Suprapubic skin (tissue), 4 donors: ENCODE measurements around the gene TLCD2. TPM values are rescaled to one million over a fixed set of nuclear protein-coding genes. Genes with fewer than 3 reads are reported as not detected.

Source experiments
- DNase-seq, 2 donors: peaks; one replicate each; pipeline ENCODE4 v3.0.0-alpha.2; 2019; ENCODE audit warnings: low spot score in 2 of 2
- H3K27ac ChIP-seq: fragments of 200-600 bp; sonication (generic); one replicate; pipeline ENCODE4 v1.5.1; 2019
- H3K27me3 ChIP-seq: fragments of 200-600 bp; sonication (generic); one replicate; pipeline ENCODE4 v1.5.1; 2019
- H3K36me3 ChIP-seq: fragments of 200-600 bp; sonication (generic); one replicate; pipeline ENCODE4 v1.5.1; 2019
- H3K4me1 ChIP-seq: fragments of 200-600 bp; sonication (generic); one replicate; pipeline ENCODE4 v1.5.1; 2019
- H3K4me3 ChIP-seq: fragments of 200-600 bp; sonication (generic); one replicate; pipeline ENCODE4 v1.5.1; 2019; ENCODE audit warnings: mild to moderate bottlenecking
- H3K9me3 ChIP-seq: fragments of 200-600 bp; sonication (generic); one replicate; pipeline ENCODE4 v1.5.1; 2019
- CTCF ChIP-seq, 2 donors: fragments of 200-600 bp in 1 of 2; fragments of 450-650 bp in 1 of 2; sonication (generic) in 1 of 2; IDR thresholded peaks; one replicate each; pipeline ENCODE4 v1.5.1; 2016 to 2019; ENCODE audit warnings: antibody characterized with exemption in 2 of 2, mild to moderate bottlenecking in 1 of 2, moderate library complexity in 1 of 2
- EP300 ChIP-seq: sonication (generic); formaldehyde crosslinking; IDR thresholded peaks from one replicate; pipeline ENCODE4 v1.6.1; 2017; ENCODE audit warnings: antibody characterized with exemption
- POLR2A ChIP-seq, 2 donors: fragments of 450-650 bp; IDR thresholded peaks; one replicate each; pipeline ENCODE4 v1.6.1; 2017; ENCODE audit warnings: antibody characterized with exemption in 2 of 2, mild to moderate bottlenecking in 2 of 2, moderate library complexity in 2 of 2
- POLR2AphosphoS5 ChIP-seq, 3 donors: sonication (generic); formaldehyde crosslinking; IDR thresholded peaks; one replicate each; pipeline ENCODE4 v1.6.1; 2017; ENCODE audit warnings: antibody characterized with exemption in 3 of 3
- WGBS: methylation state at CpG from one replicate; pipeline ENCODE4 v1.1.5; 2018; 5-methylcytosine and 5-hydroxymethylcytosine counted together
- total RNA-seq, 4 donors: library from RNA; depleted of rRNA; stranded (reverse); fragments of >200 nt; gene quantifications; one replicate each; pipeline ENCODE4 v1.1.0, GENCODE V29; 2016

Gene TLCD2
- total RNA-seq, 4 donors from 2014 or later, result 2.2 to 4.6 (median 2.9) TPM

GRCh38 chr17:1727876-1728630 lies 17.9 kb upstream of the TLCD2 start:
- H3K4me1 ChIP-seq, result peaks cover 70% of the 10 kb centered on the region
- H3K27ac ChIP-seq, result no peak overlapping the region
- no peaks in the 10 kb centered on the region for H3K27me3 ChIP-seq
- H3K4me3 ChIP-seq, result no peak overlapping the region
- 84% methylated on average over 24 of the region's 28 CpGs for WGBS
- no peak for TF ChIP-seq POLR2A (IDR thresholded peaks at IDR 0.05)
- no peak for TF ChIP-seq EP300
- TF ChIP-seq CTCF (IDR thresholded peaks at IDR 0.05), result no peak
- TF ChIP-seq POLR2AphosphoS5 (IDR thresholded peaks at IDR 0.05), result no peak
- H3K36me3 ChIP-seq, result peaks cover 49% of the 10 kb centered on the region
- no peaks in the 10 kb centered on the region for H3K9me3 ChIP-seq
- DNase-seq, result no peak

DNA sequence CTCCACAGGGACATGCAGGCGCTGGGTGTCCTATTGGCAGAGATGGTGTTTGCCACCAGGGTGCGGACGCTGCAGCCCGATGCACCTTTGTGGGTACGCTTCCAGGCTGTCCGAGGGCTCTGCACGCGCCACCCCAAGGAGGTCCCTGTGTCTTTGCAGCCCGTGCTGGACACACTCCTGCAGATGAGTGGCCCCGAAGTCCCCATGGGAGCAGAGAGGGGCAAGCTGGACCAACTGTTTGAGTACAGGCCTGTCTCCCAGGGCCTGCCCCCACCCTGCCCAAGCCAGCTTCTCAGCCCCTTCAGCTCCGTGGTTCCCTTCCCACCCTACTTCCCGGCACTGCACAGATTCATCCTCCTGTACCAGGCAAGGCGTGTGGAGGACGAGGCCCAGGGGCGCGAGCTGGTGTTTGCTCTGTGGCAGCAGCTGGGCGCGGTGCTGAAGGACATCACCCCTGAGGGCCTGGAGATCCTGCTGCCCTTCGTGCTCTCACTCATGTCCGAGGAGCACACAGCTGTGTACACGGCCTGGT lies 17.1 kb upstream of the TLCD2 start:
- no peaks in the 10 kb centered on the region for H3K27me3 ChIP-seq
- no peak for TF ChIP-seq EP300
- no peak for TF ChIP-seq CTCF (IDR thresholded peaks at IDR 0.05)
- no peak for TF ChIP-seq POLR2A (IDR thresholded peaks at IDR 0.05)
- no peak for TF ChIP-seq POLR2AphosphoS5 (IDR thresholded peaks at IDR 0.05)
- peaks cover 78% of the 10 kb centered on the region for H3K4me1 ChIP-seq
- 100% methylated on average over 5 of the region's 21 CpGs for WGBS
- DNase-seq, result no peak
- no peak overlapping the region for H3K27ac ChIP-seq
- H3K4me3 ChIP-seq, result no peak overlapping the region
- no peaks in the 10 kb centered on the region for H3K9me3 ChIP-seq
- H3K36me3 ChIP-seq, result peaks cover 42% of the 10 kb centered on the region

- DNase-seq, result no peak
- peaks cover 40% of the 10 kb centered on the region for H3K36me3 ChIP-seq
- peak overlapping the region; percentile 3 for H3K4me3 ChIP-seq
- whole genome bisulfite sequencing, result 83% methylated on average over 9 of the region's 18 CpGs
- H3K27me3 ChIP-seq, result no peaks in the 10 kb centered on the region
- peaks cover 82% of the 10 kb centered on the region for H3K4me1 ChIP-seq
- H3K27ac ChIP-seq, result no peak overlapping the region
- no peak for TF ChIP-seq CTCF (IDR thresholded peaks at IDR 0.05)
- no peak for TF ChIP-seq POLR2A (IDR thresholded peaks at IDR 0.05)
- H3K9me3 ChIP-seq, result no peaks in the 10 kb centered on the region
Measured at GRCh38 chr17:1726626-1727257, 16.6 kb upstream of the TLCD2 start.

- Histone ChIP-seq H3K27me3 (no peaks in the 10 kb centered on the region), H3K4me1 (peaks cover 80% of the 10 kb centered on the region), H3K9me3 (no peaks in the 10 kb centered on the region), H3K36me3 (peaks cover 36% of the 10 kb centered on the region), H3K27ac (no peak overlapping the region), H3K4me3 (peak overlapping the region; percentile 61)
- TF ChIP-seq EP300 (no peak), CTCF (IDR thresholded peaks at IDR 0.05) (no peak), POLR2A (IDR thresholded peaks at IDR 0.05) (no peak), POLR2AphosphoS5 (IDR thresholded peaks at IDR 0.05) (no peak)
- DNase-seq, result peak in 1 of 2 donors; percentile 64
- 94% methylated on average over 43 of the region's 54 CpGs for WGBS
Measured at GRCh38 chr17:1725642-1726511, 15.7 kb upstream of the TLCD2 start.
